HL-60/S4 treated with phorbol 12-myristate 13-acetate at 8.2 ng/mL for 4 days and 3 days (cell line): Measurements from ENCODE around the gene SLC22A23.

ENCODE experiments used
- in situ Hi-C: fragments of 300-500 bp; cut with MboI; formaldehyde crosslinking; loops from 2 replicates; pipeline ENCODE4 v1.15.0; 2022; ENCODE audit warnings: low sequenced_read_pairs

The SLC22A23 gene

GRCh38 chr6:3456898-3457709 is at the start of gene SLC22A23:
Gene SLC22A23 (minus strand): TSS chr6:3457050. CDS start chr6:3456559, 491 bp downstream.
- in situ Hi-C loops, result no loop called here

- in situ Hi-C loops, result no loop called here
Measured at GRCh38 chr6:3506200-3506599, 49.4 kb upstream of the SLC22A23 start.

GRCh38 chr6:3504938-3505805 is 48.3 kb upstream of the SLC22A23 start:
- in situ Hi-C loops, result no loop called here

GRCh38 chr6:3504354-3504753 is 47.5 kb upstream of the SLC22A23 start:
- in situ Hi-C loops, result no loop called here

- in situ Hi-C loops, result no loop called here
Measured at GRCh38 chr6:3501826-3502500, 45.1 kb upstream of the SLC22A23 start.

- in situ Hi-C loops, result no loop called here
Measured at GRCh38 chr6:3500262-3501014, 43.6 kb upstream of the SLC22A23 start.

GRCh38 chr6:3499603-3500002 is 42.8 kb upstream of the SLC22A23 start:
- in situ Hi-C loops, result no loop called here

GRCh38 chr6:3496395-3496794 is 39.5 kb upstream of the SLC22A23 start:
- in situ Hi-C loops, result no loop called here

GRCh38 chr6:3494391-3495100 is 37.7 kb upstream of the SLC22A23 start:
- in situ Hi-C loops, result no loop called here

GRCh38 chr6:3490625-3490980 is 33.8 kb upstream of the SLC22A23 start:
- in situ Hi-C loops, result no loop called here

GRCh38 chr6:3489961-3490624 is 33.2 kb upstream of the SLC22A23 start:
- in situ Hi-C loops, result no loop called here

GRCh38 chr6:3489027-3489757 is 32.3 kb upstream of the SLC22A23 start:
- in situ Hi-C loops, result no loop called here

- in situ Hi-C loops, result no loop called here
Measured at GRCh38 chr6:3484946-3485345, 28.1 kb upstream of the SLC22A23 start.

- in situ Hi-C loops, result no loop called here
Measured at GRCh38 chr6:3484192-3484591, 27.3 kb upstream of the SLC22A23 start.

GRCh38 chr6:3483675-3484074 is 26.8 kb upstream of the SLC22A23 start:
- in situ Hi-C loops, result no loop called here

- in situ Hi-C loops, result no loop called here
Measured at GRCh38 chr6:3482869-3483268, 26.0 kb upstream of the SLC22A23 start.

- in situ Hi-C loops, result no loop called here
Measured at GRCh38 chr6:3481640-3482039, 24.8 kb upstream of the SLC22A23 start.

GRCh38 chr6:3480009-3480408 is 23.2 kb upstream of the SLC22A23 start:
- in situ Hi-C loops, result no loop called here

GRCh38 chr6:3473773-3474172 is 16.9 kb upstream of the SLC22A23 start:
- in situ Hi-C loops, result no loop called here
